Mesothelial cell of epicardium (in vitro differentiated cells): ENCODE results near the gene MBTD1. TPM values are rescaled to one million over a fixed set of nuclear protein-coding genes. Genes with fewer than 3 reads are reported as not detected.
A peak's percentile ranks its signal among the peaks of the same experiment; 100 is the strongest.

Source experiments
- DNase-seq, 2 experiments: peaks; one replicate each; pipeline ENCODE4 v3.0.0; 2021; ENCODE audit warnings: low spot score in 2 of 2; ENCODE audit not compliant: unreplicated experiment in 2 of 2
- H3K27ac Mint-ChIP-seq: 2 replicates; pipeline ENCODE4 v1.8.0; 2021; ENCODE audit warnings: mixed read lengths
- H3K27me3 Mint-ChIP-seq: 2 replicates; pipeline ENCODE4 v1.8.0; 2021; ENCODE audit warnings: low read depth, mixed read lengths
- H3K36me3 Mint-ChIP-seq: 2 replicates; pipeline ENCODE4 v1.8.0; 2021; ENCODE audit warnings: mixed read lengths
- H3K4me1 Mint-ChIP-seq: 2 replicates; pipeline ENCODE4 v1.8.0; 2021; ENCODE audit warnings: mixed read lengths
- H3K4me3 Mint-ChIP-seq: 2 replicates; pipeline ENCODE4 v1.8.0; 2021; ENCODE audit warnings: mild to moderate bottlenecking, moderate library complexity, mixed read lengths
- H3K9me3 Mint-ChIP-seq: 2 replicates; pipeline ENCODE4 v1.8.0; 2021; ENCODE audit warnings: mixed read lengths
- CTCF ChIP-seq: fragments of 200-600 bp; sonication (generic); IDR thresholded peaks from one replicate; pipeline ENCODE4 v1.5.0; 2021; ENCODE audit warnings: antibody characterized with exemption; ENCODE audit not compliant: unreplicated experiment
- total RNA-seq: library from RNA; stranded (reverse); gene quantifications from 3 replicates; pipeline ENCODE4 v1.2.1, GENCODE V29; 2021

Gene MBTD1
- total RNA-seq, 1 donor from 2014 or later, result 43.0 TPM

- Mint-ChIP-seq H3K4me1 (peaks cover 4% of the 10 kb centered on the region), H3K27me3 (no peaks in the 10 kb centered on the region), H3K36me3 (peaks cover 5% of the 10 kb centered on the region), H3K4me3 (no peak overlapping the region), H3K27ac (no peak overlapping the region), H3K9me3 (no peaks in the 10 kb centered on the region)
- no peak for DNase-seq
- TF ChIP-seq CTCF, result no peak
These were observed 108.9 kb downstream of the MBTD1 start for GRCh38 chr17:51150932-51151331.

GRCh38 chr17:51149163-51149562, 110.7 kb downstream of the MBTD1 start:
- no peak for TF ChIP-seq CTCF
- no peak for DNase-seq
- Mint-ChIP-seq H3K9me3 (no peaks in the 10 kb centered on the region), H3K4me1 (peaks cover 7% of the 10 kb centered on the region), H3K27ac (no peak overlapping the region), H3K36me3 (no peaks in the 10 kb centered on the region), H3K4me3 (no peak overlapping the region), H3K27me3 (no peaks in the 10 kb centered on the region)

GRCh38 chr17:51147650-51148049, 112.2 kb downstream of the MBTD1 start:
- H3K27me3 Mint-ChIP-seq, result no peaks in the 10 kb centered on the region
- H3K9me3 Mint-ChIP-seq, result no peaks in the 10 kb centered on the region
- H3K4me1 Mint-ChIP-seq, result peaks cover 8% of the 10 kb centered on the region
- H3K4me3 Mint-ChIP-seq, result no peak overlapping the region
- no peak for TF ChIP-seq CTCF
- H3K36me3 Mint-ChIP-seq, result no peaks in the 10 kb centered on the region
- no peak for DNase-seq
- no peak overlapping the region for H3K27ac Mint-ChIP-seq

GRCh38 chr17:51144266-51145022, 115.4 kb downstream of the MBTD1 start:
- Mint-ChIP-seq H3K36me3 (no peaks in the 10 kb centered on the region), H3K27ac (peak overlapping the region; percentile 39), H3K4me1 (peaks cover 8% of the 10 kb centered on the region), H3K27me3 (no peaks in the 10 kb centered on the region), H3K4me3 (no peak overlapping the region), H3K9me3 (no peaks in the 10 kb centered on the region)
- no peak for TF ChIP-seq CTCF
- DNase-seq, result no peak

GRCh38 chr17:51142597-51142996, 117.3 kb downstream of the MBTD1 start:
- H3K27ac Mint-ChIP-seq, result no peak overlapping the region
- no peaks in the 10 kb centered on the region for H3K36me3 Mint-ChIP-seq
- no peaks in the 10 kb centered on the region for H3K27me3 Mint-ChIP-seq
- no peak for TF ChIP-seq CTCF
- peaks cover 8% of the 10 kb centered on the region for H3K4me1 Mint-ChIP-seq
- no peaks in the 10 kb centered on the region for H3K9me3 Mint-ChIP-seq
- H3K4me3 Mint-ChIP-seq, result no peak overlapping the region
- DNase-seq, result no peak
